GM21717 (cell line): ENCODE measurements around the gene NOS3.
"Not testable (repeated sequence)": the region's sequence is repeated elsewhere in the genome, so short reads cannot be mapped to it uniquely, and the experiment has no call there.

Experiments used
- ATAC-seq: cut with Tn5 transposase; IDR thresholded peaks from one replicate; pipeline ENCODE4 v1.9.1; 2021; ENCODE audit warnings: mild to moderate bottlenecking, moderate library complexity; ENCODE audit not compliant: unreplicated experiment

Gene NOS3

GRCh38 chr7:151032936-151033863 lies 42.4 kb downstream of the NOS3 start:
- no peak for ATAC-seq

- no peak for ATAC-seq
These were observed 43.0 kb downstream of the NOS3 start for GRCh38 chr7:151033864-151034249.

DNA sequence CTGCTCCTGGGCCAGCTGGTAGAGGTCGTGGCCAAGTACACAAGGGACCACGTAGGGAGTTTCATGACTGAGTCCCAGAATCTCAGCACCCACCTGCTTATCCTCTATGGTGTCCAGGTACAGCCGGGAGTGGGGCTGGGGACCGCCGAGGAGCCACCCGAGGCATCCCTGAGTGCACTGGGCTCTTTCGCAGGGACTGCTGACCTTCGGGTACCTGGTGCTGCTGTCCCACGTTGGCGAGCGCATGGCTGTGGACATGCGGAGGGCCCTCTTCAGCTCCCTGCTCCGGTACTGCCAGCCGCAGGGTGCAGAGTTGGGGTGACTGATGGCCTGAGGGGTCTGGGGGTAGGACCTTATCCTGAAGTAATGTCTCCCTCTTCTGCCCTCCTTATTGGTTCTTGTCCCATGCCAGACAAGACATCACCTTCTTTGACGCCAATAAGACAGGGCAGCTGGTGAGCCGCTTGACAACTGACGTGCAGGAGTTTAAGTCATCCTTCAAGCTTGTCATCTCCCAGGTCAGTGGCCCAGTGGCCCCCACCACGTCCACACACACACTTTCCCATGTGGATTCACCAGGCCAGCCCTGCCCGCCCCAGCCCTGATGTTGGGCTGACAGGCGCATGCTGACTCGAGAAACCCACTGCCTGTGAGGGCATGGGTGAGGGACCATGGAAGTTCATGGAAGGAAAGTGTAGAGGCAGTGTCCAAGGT lies 43.7 kb downstream of the NOS3 start:
- no peak for ATAC-seq

- no peak for ATAC-seq
These were observed 44.4 kb downstream of the NOS3 start for GRCh38 chr7:151035026-151035717.

- no peak for ATAC-seq
These were observed 45.1 kb downstream of the NOS3 start for GRCh38 chr7:151035902-151036301.

GRCh38 chr7:151038951-151039849 lies 48.4 kb downstream of the NOS3 start:
- ATAC-seq, result peak; percentile 49

DNA sequence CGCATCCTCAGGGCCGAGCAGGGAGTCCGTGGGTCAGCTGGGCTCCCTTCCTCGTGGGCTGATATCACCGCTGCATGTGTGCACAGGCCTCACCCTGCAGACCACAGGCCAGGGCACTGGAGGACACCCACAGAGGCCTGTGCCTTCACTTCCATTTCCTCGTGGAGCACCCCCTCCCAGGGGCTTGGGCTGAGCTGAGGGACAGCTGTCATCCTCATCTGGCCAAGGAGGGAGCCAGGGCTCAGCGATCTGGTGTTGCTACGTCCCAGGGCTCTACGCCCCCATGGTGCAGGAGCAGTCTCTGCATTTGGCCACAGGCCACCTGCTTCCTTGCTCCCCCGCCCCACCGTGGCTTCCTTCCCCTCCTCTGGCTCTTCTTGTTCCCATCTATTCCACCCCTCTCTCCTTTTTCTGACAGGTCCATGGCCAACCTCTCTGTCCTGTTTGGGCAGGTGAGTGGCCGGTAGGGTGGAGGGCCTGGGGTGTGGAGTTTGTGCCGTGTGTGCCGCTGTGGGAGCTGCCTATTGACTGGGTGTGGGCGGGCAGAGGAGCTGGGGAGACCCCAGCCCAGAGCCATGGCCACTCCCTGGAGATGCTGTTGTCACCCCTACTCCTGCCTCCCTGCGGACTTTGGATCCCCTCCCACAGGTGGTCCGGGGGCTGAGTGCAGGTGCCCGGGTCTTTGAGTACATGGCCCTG lies 49.2 kb downstream of the NOS3 start:
- ATAC-seq, result no peak

DNA sequence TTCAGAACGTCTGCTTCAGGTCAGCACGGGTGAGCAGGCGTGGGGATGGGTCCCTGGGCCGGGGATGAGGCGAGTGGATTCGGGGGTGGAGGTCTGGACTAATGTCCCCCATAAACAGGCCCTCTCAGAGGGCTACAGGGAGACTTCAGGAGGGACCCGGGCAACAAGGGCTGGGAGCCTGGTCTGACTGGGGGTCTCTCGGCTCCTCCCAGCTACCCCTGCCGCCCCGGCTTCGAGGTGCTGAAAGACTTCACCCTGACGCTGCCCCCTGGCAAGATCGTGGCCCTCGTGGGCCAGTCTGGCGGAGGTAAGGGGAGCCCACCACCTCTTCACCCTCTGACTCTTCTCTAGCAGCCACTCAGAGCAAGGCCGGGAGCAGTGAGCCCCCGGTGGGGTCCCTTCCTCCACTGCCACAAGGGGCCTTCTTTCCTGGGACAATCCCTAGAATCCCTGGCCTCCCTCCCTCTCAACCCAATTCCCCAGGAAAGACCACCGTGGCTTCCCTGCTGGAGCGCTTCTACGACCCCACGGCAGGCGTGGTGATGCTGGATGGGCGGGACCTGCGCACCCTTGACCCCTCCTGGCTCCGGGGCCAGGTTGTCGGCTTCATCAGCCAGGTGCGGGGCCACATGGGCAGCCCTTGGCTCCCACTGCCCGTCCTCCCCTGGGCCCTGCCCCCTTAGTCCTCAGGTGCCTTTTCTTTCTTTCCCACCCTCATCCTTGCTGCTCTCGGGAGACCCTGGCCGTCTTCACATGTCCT lies 50.0 kb downstream of the NOS3 start:
- ATAC-seq, result no peak

DNA sequence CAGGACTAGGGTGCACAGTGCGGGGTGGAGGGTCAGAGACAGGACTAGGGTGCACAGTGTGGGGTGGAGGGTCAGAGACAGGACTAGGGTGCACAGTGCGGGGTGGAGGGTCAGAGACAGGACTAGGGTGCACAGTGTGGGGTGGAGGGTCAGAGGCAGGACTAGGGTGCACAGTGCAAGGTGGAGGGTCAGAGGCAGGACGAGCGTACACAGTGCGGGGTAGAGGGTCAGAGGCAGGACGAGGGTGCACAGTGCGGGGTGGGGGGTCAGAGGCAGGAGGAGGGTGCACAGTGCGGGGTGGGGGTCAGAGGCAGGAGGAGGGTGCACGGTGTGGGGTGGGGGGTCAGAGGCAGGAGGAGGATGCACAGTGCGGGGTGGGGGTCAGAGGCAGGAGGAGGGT lies 52.6 kb downstream of the NOS3 start:
- not testable (repeated sequence) for ATAC-seq

DNA sequence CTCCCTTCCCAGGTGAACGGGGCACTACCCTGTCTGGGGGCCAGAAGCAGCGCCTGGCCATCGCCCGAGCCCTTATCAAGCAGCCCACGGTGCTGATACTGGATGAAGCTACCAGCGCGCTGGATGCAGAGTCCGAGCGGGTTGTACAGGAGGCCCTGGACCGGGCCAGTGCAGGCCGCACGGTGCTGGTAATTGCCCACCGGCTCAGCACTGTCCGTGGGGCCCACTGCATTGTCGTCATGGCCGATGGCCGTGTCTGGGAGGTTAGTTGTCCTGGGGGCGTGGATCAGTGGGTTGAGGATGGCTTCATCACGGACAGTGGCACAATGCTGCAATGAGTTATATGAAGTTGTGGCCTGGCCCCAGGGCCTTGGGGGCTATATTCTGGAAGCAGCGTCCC lies 53.1 kb downstream of the NOS3 start:
- ATAC-seq, result no peak

DNA sequence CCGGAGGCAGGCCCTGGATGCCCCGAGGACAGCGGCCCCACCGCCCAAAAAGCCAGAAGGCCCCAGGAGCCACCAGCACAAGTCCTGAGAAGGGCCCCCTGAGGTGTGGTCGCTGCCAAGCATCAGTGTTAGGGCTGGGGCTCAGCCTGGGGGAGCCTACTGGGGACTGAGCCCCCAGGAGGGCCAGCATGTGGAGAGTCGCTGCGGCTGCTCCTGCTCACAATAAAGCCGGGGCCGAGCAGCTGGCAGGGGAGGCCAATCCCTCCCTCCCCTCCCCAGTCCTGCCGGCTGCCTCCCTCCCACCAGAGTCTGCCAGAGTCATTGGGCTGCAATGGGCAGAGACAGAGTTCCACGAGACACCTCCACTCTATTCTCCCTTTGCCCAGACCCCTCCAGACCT lies 54.4 kb downstream of the NOS3 start:
- ATAC-seq, result no peak

GRCh38 chr7:151045967-151046366 lies 55.1 kb downstream of the NOS3 start:
- no peak for ATAC-seq

- no peak for ATAC-seq
These were observed 56.1 kb downstream of the NOS3 start for GRCh38 chr7:151046603-151047573.

- no peak for ATAC-seq
These were observed 57.4 kb downstream of the NOS3 start, which contains the start of gene ASIC3 for GRCh38 chr7:151047976-151048815. Gene ASIC3, plus strand, starts transcription at chr7:151048531. Its CDS starts 355 bp downstream, at chr7:151048886.

DNA sequence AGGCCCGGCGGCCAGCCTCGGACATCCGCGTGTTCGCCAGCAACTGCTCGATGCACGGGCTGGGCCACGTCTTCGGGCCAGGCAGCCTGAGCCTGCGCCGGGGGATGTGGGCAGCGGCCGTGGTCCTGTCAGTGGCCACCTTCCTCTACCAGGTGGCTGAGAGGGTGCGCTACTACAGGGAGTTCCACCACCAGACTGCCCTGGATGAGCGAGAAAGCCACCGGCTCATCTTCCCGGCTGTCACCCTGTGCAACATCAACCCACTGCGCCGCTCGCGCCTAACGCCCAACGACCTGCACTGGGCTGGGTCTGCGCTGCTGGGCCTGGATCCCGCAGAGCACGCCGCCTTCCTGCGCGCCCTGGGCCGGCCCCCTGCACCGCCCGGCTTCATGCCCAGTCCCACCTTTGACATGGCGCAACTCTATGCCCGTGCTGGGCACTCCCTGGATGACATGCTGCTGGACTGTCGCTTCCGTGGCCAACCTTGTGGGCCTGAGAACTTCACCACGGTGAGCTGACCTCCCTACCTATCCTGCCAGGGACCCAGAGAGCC lies 58.2 kb downstream of the NOS3 start:
- no peak for ATAC-seq

- ATAC-seq, result no peak
These were observed 60.3 kb downstream of the NOS3 start for GRCh38 chr7:151051108-151051507.

- ATAC-seq, result no peak
These were observed 62.3 kb downstream of the NOS3 start for GRCh38 chr7:151053096-151053495.
